ENCODE results near the gene ALPL.

DNA sequence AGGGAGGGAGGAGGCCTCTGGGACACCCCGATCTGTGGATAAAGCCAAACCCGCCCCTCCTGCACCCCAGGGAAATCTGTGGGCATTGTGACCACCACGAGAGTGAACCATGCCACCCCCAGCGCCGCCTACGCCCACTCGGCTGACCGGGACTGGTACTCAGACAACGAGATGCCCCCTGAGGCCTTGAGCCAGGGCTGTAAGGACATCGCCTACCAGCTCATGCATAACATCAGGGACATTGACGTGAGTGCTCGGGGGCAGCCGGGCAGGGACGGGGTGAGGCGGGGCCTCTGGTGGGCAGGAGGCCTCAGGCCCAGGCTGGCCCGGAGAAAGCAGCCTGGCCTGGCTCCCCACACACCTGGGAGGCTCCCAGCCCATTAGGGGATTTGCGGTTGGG is 54.7 kb downstream of the ALPL start:
- TF ChIP-seq ZNF274 (IDR thresholded peaks at IDR 0.05; ENCODE audit: low read depth, low read length), result no peak
- no peak for TF ChIP-seq SUZ12 (IDR thresholded peaks at IDR 0.05; ENCODE audit: extremely low read depth, insufficient read depth, insufficient read length)
- TF ChIP-seq YY1 (IDR thresholded peaks at IDR 0.05; ENCODE audit: insufficient read depth, insufficient read length), result no peak
